Dendritic cell treated with granulocyte-macrophage colony-stimulating factor and Interleukin-4, amounts not matched to agents 40 ng/mL and 50 ng/mL, for 4 days (primary cell): ENCODE data around the gene CACNA1D.
A peak's percentile ranks its signal among the peaks of the same experiment; 100 is the strongest.
"Not testable (repeated sequence)": the region's sequence is repeated elsewhere in the genome, so short reads cannot be mapped to it uniquely, and the experiment has no call there.

ENCODE experiments used
- H3K27ac Mint-ChIP-seq: one replicate; pipeline ENCODE4 v1.8.0; 2022; ENCODE audit warnings: mild to moderate bottlenecking, mixed read lengths
- H3K27me3 Mint-ChIP-seq: one replicate; pipeline ENCODE4 v1.8.0; 2022; ENCODE audit warnings: mild to moderate bottlenecking, mixed read lengths
- H3K36me3 Mint-ChIP-seq: one replicate; pipeline ENCODE4 v1.8.0; 2022; ENCODE audit warnings: low read depth, mixed read lengths
- H3K4me1 Mint-ChIP-seq: one replicate; pipeline ENCODE4 v1.8.0; 2022; ENCODE audit warnings: low read depth, mixed read lengths
- H3K4me3 Mint-ChIP-seq: one replicate; pipeline ENCODE4 v1.8.0; 2022; ENCODE audit warnings: mild to moderate bottlenecking, moderate library complexity, mixed read lengths
- H3K9me3 Mint-ChIP-seq: one replicate; pipeline ENCODE4 v1.8.0; 2022; ENCODE audit warnings: mixed read lengths
- intact Hi-C: fragments of 100-400 bp; cut with micrococcal nuclease; formaldehyde crosslinking; loops from one replicate; pipeline ENCODE4 v1.15.0; 2022

Gene CACNA1D

DNA sequence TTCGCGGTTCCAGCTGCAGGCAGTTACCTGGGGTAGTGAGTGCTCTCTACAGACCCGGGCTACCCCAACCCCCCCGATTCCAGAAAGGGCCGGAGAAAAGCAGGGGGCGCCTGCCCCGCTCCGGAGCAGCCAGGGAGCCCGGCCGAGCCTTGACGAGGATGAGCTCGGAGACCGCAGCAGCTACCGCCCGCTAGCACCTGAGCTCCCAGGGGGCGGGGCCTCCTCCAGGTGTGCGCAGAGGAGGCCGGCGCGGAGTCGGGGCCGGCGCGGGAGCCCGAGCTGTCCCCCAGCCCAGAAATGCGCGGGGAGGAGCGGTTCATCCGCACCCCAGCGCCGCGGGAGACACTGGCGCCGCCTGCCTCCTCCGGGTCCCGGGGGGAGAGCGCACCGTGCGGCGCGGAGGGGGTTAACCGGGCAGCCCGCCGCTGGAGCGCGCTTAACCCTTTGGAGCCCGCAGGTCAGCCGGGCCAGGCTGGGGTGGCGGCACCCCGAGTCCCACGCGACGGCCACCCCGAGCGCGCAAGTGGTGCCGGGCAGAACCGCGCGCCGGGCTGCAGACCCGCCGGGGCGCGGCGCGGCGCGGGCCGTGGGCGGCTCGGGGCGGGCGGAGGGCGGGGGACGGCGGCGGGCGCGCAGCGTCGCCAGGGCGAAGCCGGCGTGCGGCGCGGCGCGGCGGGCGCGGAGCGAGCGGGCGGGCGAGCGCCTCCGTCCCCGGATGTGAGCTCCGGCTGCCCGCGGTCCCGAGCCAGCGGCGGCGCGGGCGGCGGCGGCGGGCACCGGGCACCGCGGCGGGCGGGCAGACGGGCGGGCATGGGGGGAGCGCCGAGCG, at the start of gene CACNA1D:
TSS of gene CACNA1D (plus strand) at position 649 of the 829 bp plus-strand sequence. CDS start 556 bp downstream, outside the sequence.
- peaks cover 86% of the 10 kb centered on the region for H3K27me3 Mint-ChIP-seq
- H3K4me1 Mint-ChIP-seq: peaks cover 19% of the 10 kb centered on the region
- H3K27ac Mint-ChIP-seq: no peak within 1 kb of the TSS
- H3K36me3 Mint-ChIP-seq: no peaks in the 10 kb centered on the region
- intact Hi-C loops: no loop called here
- peak within 1 kb of the TSS; percentile 49 for H3K4me3 Mint-ChIP-seq
- no peaks in the 10 kb centered on the region for H3K9me3 Mint-ChIP-seq

DNA sequence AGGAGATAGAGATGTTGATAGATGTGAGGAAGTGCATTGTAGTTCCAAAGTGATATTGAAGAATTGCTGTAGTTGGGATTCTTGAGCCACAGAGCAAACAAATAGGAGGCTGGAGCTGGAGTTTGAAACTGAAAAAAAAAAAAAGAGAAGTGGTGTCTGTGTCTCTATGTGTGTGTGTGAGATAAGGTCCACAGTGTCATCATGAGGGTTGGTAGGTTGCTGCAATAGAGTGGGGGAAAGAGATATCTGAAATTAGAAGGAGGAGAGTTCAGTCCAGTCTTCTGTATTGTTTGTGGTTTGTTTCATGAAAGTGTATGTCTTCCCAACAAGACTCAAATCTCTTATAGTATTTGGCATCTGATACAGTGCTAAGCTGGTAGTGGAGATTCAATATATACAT, 37.3 kb upstream of the CACNA1D start:
- Mint-ChIP-seq H3K4me3 (no peak overlapping the region), H3K27me3 (no peaks in the 10 kb centered on the region), H3K9me3 (no peaks in the 10 kb centered on the region), H3K36me3 (no peaks in the 10 kb centered on the region), H3K4me1 (no peaks in the 10 kb centered on the region), H3K27ac (no peak overlapping the region)
- intact Hi-C loops: no loop called here

DNA sequence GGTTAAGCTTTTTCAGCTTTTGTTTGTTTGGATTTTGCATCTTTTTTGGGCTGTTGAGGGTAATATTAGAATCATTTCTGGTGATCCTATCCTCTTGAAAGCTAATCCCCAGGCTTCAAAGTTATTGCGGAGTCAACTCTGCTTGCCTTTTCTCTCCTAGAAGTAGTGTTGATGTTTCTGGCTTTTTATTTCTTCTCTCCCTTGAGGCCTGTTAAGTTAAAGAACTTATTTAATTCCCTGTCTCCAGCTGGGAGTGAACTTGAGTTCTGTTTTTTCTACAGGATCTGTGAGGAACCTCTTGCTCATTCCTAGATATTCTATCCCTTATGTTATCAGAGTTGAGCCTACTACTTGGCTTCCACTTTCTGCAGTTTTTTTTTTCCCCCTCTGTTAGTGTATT, 34.1 kb upstream of the CACNA1D start:
- intact Hi-C loops: no loop called here
- Mint-ChIP-seq H3K27me3 (peaks cover 7% of the 10 kb centered on the region), H3K36me3 (no peaks in the 10 kb centered on the region), H3K4me3 (no peak overlapping the region), H3K27ac (no peak overlapping the region), H3K4me1 (no peaks in the 10 kb centered on the region), H3K9me3 (peaks cover 8% of the 10 kb centered on the region)

DNA sequence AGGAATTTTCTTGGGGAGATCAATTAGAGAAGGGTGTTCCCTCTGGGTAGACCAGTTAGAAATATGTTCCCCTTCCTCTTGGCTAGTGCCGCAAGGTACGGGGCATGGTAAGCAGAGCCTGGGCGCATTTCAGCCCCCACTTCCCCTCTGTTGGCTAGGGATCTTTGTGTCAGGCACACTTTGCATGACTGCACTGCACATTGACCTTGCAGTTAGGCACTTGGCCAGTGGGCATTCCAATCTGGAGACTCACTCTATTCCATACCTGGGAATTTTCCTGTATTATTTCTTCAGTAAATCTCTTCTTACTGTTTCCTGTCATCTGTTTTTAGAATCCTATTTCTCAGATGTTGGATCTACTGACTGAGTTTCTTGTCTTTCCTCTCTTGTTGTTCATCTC, 30.0 kb upstream of the CACNA1D start:
- Mint-ChIP-seq H3K9me3 (peaks cover 8% of the 10 kb centered on the region), H3K36me3 (no peaks in the 10 kb centered on the region), H3K4me3 (no peak overlapping the region), H3K27ac (no peak overlapping the region), H3K4me1 (no peaks in the 10 kb centered on the region), H3K27me3 (peaks cover 9% of the 10 kb centered on the region)
- intact Hi-C loops: no loop called here

GRCh38 chr3:53469758-53470157, 24.7 kb upstream of the CACNA1D start:
- H3K9me3 Mint-ChIP-seq, H3K4me3 Mint-ChIP-seq, H3K36me3 Mint-ChIP-seq, intact Hi-C loops, H3K27ac Mint-ChIP-seq, H3K4me1 Mint-ChIP-seq: not testable (repeated sequence)
- H3K27me3 Mint-ChIP-seq: peaks cover 33% of the 10 kb centered on the region

- Mint-ChIP-seq H3K4me1 (peaks cover 6% of the 10 kb centered on the region), H3K27me3 (peaks cover 32% of the 10 kb centered on the region), H3K9me3 (no peaks in the 10 kb centered on the region), H3K4me3 (no peak overlapping the region), H3K27ac (no peak overlapping the region), H3K36me3 (no peaks in the 10 kb centered on the region)
- intact Hi-C loops: no loop called here
Observed at GRCh38 chr3:53473422-53473821, 21.0 kb upstream of the CACNA1D start.

DNA sequence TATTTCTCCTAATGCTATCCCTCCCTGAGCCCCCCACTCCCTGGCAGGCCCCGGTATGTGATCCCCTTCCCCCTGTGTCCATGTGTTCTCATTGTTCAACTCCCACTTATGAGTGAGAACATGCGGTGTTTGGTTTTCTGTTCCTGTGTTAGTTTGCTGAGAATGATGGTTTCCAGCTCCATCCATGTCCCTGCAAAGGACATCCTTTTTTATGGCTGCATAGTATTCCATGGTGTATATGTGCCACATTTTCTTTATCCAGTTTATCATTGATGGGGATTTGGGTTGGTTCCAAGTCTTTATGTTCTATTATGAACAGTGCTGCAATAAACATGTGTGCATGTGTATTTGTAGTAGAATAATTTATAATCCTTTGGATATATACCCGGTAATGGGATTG, 18.0 kb upstream of the CACNA1D start:
- H3K4me1 Mint-ChIP-seq, H3K4me3 Mint-ChIP-seq, intact Hi-C loops, H3K9me3 Mint-ChIP-seq, H3K36me3 Mint-ChIP-seq, H3K27ac Mint-ChIP-seq: not testable (repeated sequence)
- peaks cover 29% of the 10 kb centered on the region for H3K27me3 Mint-ChIP-seq

DNA sequence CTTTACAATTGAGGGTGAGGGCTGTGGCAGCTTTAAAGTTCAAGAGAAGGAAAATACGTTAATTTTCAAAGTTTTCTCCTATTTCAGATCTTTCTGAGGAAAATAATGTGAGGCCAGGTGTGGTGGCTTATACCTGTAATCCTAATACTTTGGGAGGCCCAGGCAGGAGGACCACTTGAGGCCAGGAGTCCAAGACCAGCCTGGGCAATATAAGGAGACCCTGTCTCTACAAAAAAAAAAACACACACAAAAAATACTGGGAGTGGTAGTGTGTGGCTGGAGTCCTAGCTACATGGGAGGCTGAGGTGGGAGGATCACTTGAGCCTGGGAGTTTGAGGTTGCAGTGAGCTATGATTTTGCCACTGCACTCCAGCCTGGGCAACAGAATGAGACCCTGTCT, 16.7 kb upstream of the CACNA1D start:
- intact Hi-C loops, H3K27ac Mint-ChIP-seq, H3K4me1 Mint-ChIP-seq, H3K9me3 Mint-ChIP-seq, H3K4me3 Mint-ChIP-seq, H3K36me3 Mint-ChIP-seq: not testable (repeated sequence)
- H3K27me3 Mint-ChIP-seq: peaks cover 23% of the 10 kb centered on the region

- Mint-ChIP-seq H3K27ac (no peak overlapping the region), H3K4me1 (no peaks in the 10 kb centered on the region), H3K27me3 (peaks cover 18% of the 10 kb centered on the region), H3K9me3 (no peaks in the 10 kb centered on the region), H3K4me3 (no peak overlapping the region), H3K36me3 (no peaks in the 10 kb centered on the region)
- intact Hi-C loops: no loop called here
Observed at GRCh38 chr3:53478166-53478830, 16.1 kb upstream of the CACNA1D start.

DNA sequence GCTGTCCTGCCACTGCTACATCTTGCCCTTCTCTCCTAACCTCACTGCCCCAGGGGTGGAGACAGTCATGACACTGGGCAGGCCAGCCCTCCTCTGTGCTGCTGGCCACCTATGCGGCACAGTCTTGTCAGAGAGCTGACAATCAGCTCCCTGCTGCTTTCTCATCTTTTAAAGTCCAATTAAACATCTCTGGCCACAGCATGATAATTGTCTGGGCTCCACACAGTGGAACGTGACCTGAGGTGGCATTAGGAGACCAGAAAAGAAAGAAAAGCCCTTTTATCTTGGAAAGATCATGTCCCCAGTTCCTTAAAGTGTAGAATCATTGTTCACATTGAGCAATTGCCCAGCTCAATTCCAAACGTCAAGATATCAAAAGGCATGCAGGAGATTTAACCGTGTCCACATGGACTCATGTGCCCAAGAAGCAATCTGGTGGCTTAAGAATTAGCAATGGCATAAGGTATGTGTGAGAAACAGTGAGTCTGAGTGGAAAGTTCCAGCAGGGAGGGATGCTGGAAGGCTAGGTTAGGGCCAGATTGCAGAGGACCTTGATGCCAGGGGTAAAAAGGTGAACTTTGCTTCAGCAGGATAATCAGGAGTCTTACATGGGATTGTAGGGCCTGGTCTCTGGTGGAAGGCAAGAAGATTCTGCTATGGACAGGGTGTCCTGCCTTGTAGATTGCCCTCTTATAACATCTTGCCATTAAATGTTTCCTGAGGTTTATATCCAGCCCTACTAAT, 15.3 kb upstream of the CACNA1D start:
- H3K9me3 Mint-ChIP-seq: no peaks in the 10 kb centered on the region
- no peaks in the 10 kb centered on the region for H3K4me1 Mint-ChIP-seq
- intact Hi-C loops: no loop called here
- no peaks in the 10 kb centered on the region for H3K36me3 Mint-ChIP-seq
- H3K27ac Mint-ChIP-seq: no peak overlapping the region
- H3K4me3 Mint-ChIP-seq: no peak overlapping the region
- peaks cover 16% of the 10 kb centered on the region for H3K27me3 Mint-ChIP-seq

DNA sequence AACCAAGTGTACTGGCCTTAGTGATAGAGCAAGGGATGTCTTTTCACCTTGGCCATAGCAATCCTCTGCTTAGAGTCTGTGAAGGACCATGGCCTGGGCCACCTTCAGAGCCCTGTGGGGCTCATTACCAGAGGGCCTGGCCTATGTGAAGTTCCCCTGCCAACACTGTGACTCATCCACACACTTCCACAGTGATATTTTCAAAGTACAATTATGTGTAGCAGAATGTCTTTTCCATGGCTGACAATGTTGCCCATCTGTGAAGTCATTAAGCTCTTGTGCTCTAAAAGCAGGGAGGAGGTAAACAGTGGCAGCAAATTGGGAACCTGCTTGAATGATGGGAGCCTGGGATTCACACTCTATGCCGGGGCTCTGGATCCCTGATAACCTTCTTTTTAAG, 12.2 kb upstream of the CACNA1D start:
- H3K4me1 Mint-ChIP-seq: no peaks in the 10 kb centered on the region

GRCh38 chr3:53483821-53484220, 10.6 kb upstream of the CACNA1D start:
- Mint-ChIP-seq H3K9me3 (no peaks in the 10 kb centered on the region), H3K36me3 (no peaks in the 10 kb centered on the region), H3K4me1 (no peaks in the 10 kb centered on the region), H3K4me3 (no peak overlapping the region), H3K27ac (no peak overlapping the region), H3K27me3 (peaks cover 21% of the 10 kb centered on the region)
- intact Hi-C loops: no loop called here

More for the DNA sequence above, 12.2 kb upstream of the CACNA1D start:
- Mint-ChIP-seq H3K27ac (no peak overlapping the region), H3K36me3 (no peaks in the 10 kb centered on the region), H3K27me3 (peaks cover 20% of the 10 kb centered on the region), H3K9me3 (no peaks in the 10 kb centered on the region), H3K4me3 (no peak overlapping the region)
- intact Hi-C loops: no loop called here

- Mint-ChIP-seq H3K27ac (no peak overlapping the region), H3K27me3 (peaks cover 21% of the 10 kb centered on the region), H3K9me3 (no peaks in the 10 kb centered on the region), H3K4me1 (no peaks in the 10 kb centered on the region), H3K36me3 (no peaks in the 10 kb centered on the region), H3K4me3 (no peak overlapping the region)
- intact Hi-C loops: no loop called here
Observed at GRCh38 chr3:53484984-53485383, 9.4 kb upstream of the CACNA1D start.

DNA sequence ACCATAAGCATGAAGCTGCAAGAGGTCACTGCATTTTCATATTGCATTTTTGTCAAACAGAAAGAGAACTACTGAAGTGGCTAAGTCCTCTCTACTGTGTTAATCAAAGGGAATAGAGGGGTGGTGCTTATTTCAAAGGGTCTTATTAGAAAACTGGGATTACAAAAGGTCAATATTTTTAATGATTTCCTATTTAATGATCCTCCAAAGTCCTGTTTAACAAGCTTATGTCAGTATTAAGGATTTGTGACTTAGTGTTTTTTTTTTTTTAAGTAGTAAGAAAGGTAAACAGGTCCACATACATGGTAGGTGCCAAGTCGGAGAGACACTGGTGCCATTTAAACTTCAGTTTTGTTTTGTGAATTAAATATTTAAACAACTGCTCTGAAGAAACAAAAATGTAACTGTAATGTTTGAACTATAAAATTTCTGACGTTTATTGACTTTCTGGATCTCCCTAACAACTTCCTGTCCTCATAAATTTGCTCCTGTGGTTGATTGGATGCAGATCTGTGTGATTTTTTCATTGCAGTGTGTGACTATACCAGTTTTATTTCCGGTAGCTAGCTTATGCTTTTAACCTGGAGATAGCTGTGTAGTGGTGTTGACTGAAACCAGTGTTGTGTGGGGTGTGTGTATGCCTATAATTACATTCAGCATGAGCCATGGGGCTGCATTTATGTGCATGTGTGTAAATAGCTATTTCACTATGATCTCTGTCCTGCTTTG, 8.6 kb upstream of the CACNA1D start:
- peaks cover 28% of the 10 kb centered on the region for H3K27me3 Mint-ChIP-seq
- no peaks in the 10 kb centered on the region for H3K4me1 Mint-ChIP-seq
- no peaks in the 10 kb centered on the region for H3K9me3 Mint-ChIP-seq
- no peak overlapping the region for H3K4me3 Mint-ChIP-seq
- no peak overlapping the region for H3K27ac Mint-ChIP-seq
- intact Hi-C loops: no loop called here
- H3K36me3 Mint-ChIP-seq: no peaks in the 10 kb centered on the region
